VCaP (cell line): Measurements from ENCODE around the gene PREX1.
"Not testable (repeated sequence)": the region's sequence is repeated elsewhere in the genome, so short reads cannot be mapped to it uniquely, and the experiment has no call there.

Source experiments
- H3K27ac ChIP-seq: fragments of 450-650 bp; 2 replicates; pipeline ENCODE4 v1.5.1; 2017
- CTCF ChIP-seq: fragments of 450-650 bp; conservative IDR thresholded peaks from 2 replicates; pipeline ENCODE4 v1.5.1; 2017; ENCODE audit warnings: mild to moderate bottlenecking, moderate library complexity

Gene PREX1

GRCh38 chr20:48845721-48846306 is 18.0 kb upstream of the PREX1 start:
- TF ChIP-seq CTCF: no peak
- H3K27ac ChIP-seq: no peak overlapping the region

GRCh38 chr20:48844996-48845395 is 17.2 kb upstream of the PREX1 start:
- no peak overlapping the region for H3K27ac ChIP-seq
- no peak for TF ChIP-seq CTCF

GRCh38 chr20:48843896-48844295 is 16.1 kb upstream of the PREX1 start:
- not testable (repeated sequence) for H3K27ac ChIP-seq

GRCh38 chr20:48843057-48843806 is 15.4 kb upstream of the PREX1 start:
- H3K27ac ChIP-seq: no peak overlapping the region
- no peak for TF ChIP-seq CTCF

- no peak for TF ChIP-seq CTCF
- H3K27ac ChIP-seq: no peak overlapping the region
Measured at GRCh38 chr20:48841875-48842529, 14.2 kb upstream of the PREX1 start.

- H3K27ac ChIP-seq: no peak overlapping the region
- TF ChIP-seq CTCF: no peak
Measured at GRCh38 chr20:48841196-48841874, 13.5 kb upstream of the PREX1 start.

GRCh38 chr20:48839154-48839917 is 11.5 kb upstream of the PREX1 start:
- no peak overlapping the region for H3K27ac ChIP-seq
- no peak for TF ChIP-seq CTCF
